ENCODE measurements around the gene LRPAP1.
"Not testable (repeated sequence)": the region's sequence is repeated elsewhere in the genome, so short reads cannot be mapped to it uniquely, and the experiment has no call there.

Gene LRPAP1

DNA sequence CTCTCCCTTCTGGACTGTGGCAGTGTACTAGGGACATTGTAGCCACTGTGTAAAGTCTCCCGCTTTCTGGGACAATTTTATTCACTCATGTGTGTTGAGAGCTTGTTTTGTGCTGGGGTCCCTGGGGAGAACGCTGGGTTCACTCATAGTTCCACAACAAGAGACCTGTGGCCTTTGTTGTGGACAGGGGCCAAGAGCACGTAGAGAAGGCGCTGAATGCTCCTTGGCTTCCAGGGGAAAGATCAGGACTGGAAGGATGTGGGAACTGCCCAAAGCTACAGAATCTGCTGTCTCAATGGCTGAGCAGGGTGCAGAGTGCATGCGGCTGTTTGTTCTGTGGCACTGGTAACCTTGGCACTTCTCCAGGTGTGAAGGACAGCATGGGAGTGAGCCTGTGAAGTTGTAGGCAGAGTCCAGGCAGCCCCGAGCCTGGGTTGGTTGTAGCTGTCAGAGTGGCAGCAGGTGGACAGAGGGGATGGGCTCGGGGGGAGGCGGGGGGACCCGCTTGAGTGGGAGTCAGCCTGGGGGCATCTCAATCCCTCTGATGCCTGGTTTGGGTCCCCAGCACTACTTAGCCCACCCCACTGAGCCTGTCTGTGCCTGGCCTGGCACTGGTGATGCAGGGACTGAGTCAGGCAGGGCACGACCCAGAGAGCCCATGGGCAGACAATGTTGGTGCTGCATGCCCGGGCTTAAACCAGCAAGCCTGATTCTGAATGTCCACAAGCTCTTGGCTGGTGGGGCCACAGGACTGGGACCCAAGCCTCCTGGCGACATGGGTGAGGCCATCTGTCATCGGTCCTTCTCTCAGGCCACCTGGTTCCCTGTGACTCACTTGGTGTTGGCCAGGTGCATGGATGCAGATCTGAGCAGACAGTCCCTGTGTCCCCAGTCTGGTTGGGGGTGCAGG, 27.4 kb upstream of the LRPAP1 start:
- not testable (repeated sequence) for H3K4me1 ChIP-seq (ENCODE audit: control insufficient read depth, insufficient read depth, low read length); H3K4me3 ChIP-seq (ENCODE audit: low read length); H3K27me3 ChIP-seq (replicated peaks; ENCODE audit: control insufficient read depth, insufficient read depth, low read length); DNase-seq (ENCODE audit: low read depth); H3K9me3 ChIP-seq (ENCODE audit: control insufficient read depth, low read length); H3K9ac ChIP-seq (ENCODE audit: low read length); H3K36me3 ChIP-seq (ENCODE audit: control insufficient read depth, insufficient read depth, low read length, severe bottlenecking)

DNA sequence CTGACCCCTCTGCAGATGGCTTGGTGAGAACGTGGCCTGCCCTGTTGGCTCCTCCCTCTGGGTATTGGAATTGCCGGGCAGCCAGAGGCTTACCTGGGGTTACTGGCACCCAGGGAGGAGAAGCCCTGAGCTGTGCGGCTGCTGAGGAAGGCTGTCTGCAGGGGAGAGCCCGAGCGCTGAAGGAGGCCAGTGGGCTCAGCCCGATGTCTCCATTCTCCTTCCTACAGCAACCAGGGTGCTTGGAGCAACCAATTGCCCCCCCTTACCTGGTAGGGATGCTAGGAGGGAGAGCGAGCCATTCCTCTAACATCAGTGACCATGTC, 26.3 kb upstream of the LRPAP1 start:
- not testable (repeated sequence) for H3K9me3 ChIP-seq (ENCODE audit: control insufficient read depth, low read length); DNase-seq (ENCODE audit: low read depth); H3K27me3 ChIP-seq (replicated peaks; ENCODE audit: control insufficient read depth, insufficient read depth, low read length); H3K9ac ChIP-seq (ENCODE audit: low read length); H3K4me1 ChIP-seq (ENCODE audit: control insufficient read depth, insufficient read depth, low read length); H3K36me3 ChIP-seq (ENCODE audit: control insufficient read depth, insufficient read depth, low read length, severe bottlenecking); H3K4me3 ChIP-seq (ENCODE audit: low read length)

DNA sequence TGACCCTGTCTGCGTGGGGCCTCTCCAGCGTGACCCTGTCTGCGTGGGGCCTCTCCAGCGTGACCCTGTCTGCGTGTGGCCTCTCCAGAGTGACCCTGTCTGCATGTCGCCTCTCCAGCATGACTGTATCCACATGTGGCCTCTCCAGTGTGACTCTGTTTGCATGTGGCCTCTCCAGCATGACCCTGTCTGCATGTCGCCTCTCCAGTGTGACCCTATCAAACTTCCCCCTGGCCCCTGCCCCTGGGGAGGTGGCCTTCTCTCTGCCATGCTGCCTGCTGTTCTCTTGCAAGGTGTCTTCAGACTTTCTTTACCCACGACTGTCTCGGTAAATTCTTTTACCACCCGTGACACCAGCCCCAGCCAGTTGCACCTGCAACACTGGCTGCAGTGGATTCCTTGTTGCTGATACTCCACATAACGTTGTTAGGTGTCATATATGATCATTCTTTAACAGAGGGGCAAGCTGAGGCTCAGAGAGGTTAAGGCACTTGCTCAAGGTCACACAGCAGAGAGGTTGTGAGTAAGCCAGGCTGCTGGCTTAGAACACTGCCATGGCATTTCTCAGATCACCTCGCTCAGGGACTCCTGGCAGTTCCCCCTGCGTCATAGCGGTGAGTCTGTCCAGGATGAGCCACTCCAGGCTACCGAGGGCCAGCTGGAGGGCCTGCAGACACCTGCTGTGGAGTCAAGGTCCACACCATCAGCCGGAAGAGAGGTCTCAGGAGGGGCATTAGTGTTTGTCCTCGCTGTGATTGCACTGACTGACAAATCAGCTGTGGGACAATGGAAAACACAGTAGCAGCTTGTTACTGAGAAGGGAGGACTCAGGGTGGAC, 25.7 kb upstream of the LRPAP1 start:
- not testable (repeated sequence) for DNase-seq (ENCODE audit: low read depth); H3K9me3 ChIP-seq (ENCODE audit: control insufficient read depth, low read length); H3K27me3 ChIP-seq (replicated peaks; ENCODE audit: control insufficient read depth, insufficient read depth, low read length); H3K4me3 ChIP-seq (ENCODE audit: low read length); H3K9ac ChIP-seq (ENCODE audit: low read length); H3K36me3 ChIP-seq (ENCODE audit: control insufficient read depth, insufficient read depth, low read length, severe bottlenecking); H3K4me1 ChIP-seq (ENCODE audit: control insufficient read depth, insufficient read depth, low read length)

DNA sequence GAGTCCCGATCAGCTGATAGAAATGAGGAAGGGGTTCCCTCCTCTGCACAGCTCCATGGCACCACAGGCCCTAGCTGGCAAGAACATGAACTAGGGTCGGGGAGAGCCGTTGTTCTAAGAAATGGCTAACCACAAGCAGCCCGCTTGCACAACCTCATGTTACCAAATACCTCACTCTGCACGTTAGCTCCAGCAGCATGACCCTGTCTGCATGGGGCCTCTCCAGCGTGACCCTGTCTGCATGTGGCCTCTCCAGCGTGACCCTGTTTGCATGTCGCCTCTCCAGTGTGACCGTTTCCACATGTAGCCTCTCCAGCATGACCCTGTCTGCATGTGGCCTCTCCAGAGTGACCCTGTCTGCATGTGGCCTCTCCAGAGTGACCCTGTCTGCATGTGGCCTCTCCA, 24.9 kb upstream of the LRPAP1 start:
- not testable (repeated sequence) for H3K4me1 ChIP-seq (ENCODE audit: control insufficient read depth, insufficient read depth, low read length); H3K36me3 ChIP-seq (ENCODE audit: control insufficient read depth, insufficient read depth, low read length, severe bottlenecking); H3K4me3 ChIP-seq (ENCODE audit: low read length); H3K9ac ChIP-seq (ENCODE audit: low read length); H3K9me3 ChIP-seq (ENCODE audit: control insufficient read depth, low read length); H3K27me3 ChIP-seq (replicated peaks; ENCODE audit: control insufficient read depth, insufficient read depth, low read length)
- DNase-seq (ENCODE audit: low read depth): peak; percentile 33

DNA sequence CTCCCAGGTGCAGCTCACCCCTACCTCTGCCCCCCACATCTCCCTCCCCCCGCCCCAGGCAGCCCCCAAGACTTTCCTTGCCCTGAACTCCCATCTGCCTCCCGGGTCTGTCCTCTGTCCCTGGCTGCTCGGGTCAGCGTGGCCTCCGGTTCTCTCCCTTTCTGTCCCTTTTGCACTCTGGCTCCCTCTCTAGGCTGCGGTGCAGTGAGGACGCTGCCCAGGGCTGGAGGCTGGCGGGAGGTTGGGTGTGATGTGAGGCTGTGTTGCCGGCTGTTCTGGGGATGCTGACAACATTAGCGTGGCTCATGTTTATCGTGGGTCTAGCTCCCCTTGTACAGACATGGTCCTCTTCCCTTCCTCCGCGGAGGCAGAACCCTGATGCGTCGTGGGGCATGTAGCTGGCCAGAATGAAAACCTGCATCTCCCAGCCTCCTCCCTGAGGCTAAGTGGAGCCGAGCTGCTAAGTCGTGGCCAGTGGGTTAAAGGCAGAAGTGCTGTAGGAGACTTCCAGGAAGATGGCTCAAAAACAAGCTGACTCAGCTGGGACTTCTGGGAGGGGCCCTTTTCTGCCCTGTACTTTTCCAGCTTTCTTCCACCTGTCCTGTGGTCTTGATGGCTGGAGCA, 24.1 kb upstream of the LRPAP1 start:
- not testable (repeated sequence) for H3K27me3 ChIP-seq (replicated peaks; ENCODE audit: control insufficient read depth, insufficient read depth, low read length); H3K4me1 ChIP-seq (ENCODE audit: control insufficient read depth, insufficient read depth, low read length); H3K9me3 ChIP-seq (ENCODE audit: control insufficient read depth, low read length); DNase-seq (ENCODE audit: low read depth); H3K36me3 ChIP-seq (ENCODE audit: control insufficient read depth, insufficient read depth, low read length, severe bottlenecking); H3K9ac ChIP-seq (ENCODE audit: low read length); H3K4me3 ChIP-seq (ENCODE audit: low read length)

DNA sequence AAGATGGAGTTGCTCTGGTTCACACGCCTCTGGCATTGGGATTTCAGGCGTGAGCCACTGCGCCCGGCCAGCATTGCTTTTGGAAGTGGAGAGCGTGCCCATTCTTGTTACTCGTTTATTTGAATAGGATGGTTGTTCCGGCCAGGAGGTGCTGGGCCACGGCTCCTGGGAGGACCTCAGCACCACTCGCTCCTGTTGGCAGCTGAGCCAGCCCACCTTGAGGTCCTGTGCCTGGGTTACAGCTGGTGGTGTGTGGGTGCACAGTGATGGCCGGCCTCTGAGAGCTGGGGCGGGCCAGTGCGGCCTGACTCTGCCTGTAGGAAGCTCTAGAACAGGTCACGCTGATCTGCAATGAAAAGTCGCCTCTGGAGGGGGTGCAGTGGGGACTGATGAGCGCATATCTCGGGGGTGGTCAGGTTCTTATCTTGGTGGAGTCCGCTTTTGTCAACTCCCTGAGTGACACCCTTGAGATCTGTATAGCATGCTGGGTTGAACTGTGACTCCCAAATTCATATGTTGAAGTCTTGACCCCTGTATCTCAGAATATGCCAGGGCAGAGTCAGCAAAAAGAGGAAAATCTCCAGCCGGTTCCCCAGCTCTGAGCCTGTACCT, 23.3 kb upstream of the LRPAP1 start:
- H3K4me1 ChIP-seq (ENCODE audit: control insufficient read depth, insufficient read depth, low read length); H3K9me3 ChIP-seq (ENCODE audit: control insufficient read depth, low read length); H3K9ac ChIP-seq (ENCODE audit: low read length); H3K27me3 ChIP-seq (replicated peaks; ENCODE audit: control insufficient read depth, insufficient read depth, low read length); H3K36me3 ChIP-seq (ENCODE audit: control insufficient read depth, insufficient read depth, low read length, severe bottlenecking); H3K4me3 ChIP-seq (ENCODE audit: low read length); DNase-seq (ENCODE audit: low read depth): not testable (repeated sequence)

DNA sequence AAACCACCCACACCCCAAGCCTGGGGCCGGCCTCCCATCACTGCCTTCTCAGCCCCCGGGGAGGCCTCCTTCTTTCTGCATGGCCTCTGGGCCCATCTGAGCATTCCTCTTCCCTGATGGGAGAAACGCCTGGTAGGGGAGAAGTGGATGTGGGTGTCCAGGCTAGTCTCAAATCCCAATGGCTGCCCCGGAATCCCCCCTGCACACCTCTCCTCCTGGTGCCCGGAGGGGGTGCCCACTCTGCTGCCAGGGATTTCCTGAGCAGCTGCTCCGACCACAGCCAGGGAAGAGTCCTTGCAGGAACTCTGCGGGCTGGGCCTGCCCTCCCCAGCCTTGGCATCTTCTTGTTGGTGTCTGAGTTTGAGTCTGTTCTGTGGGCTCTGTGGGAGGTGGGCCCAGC, 19.1 kb upstream of the LRPAP1 start:
- not testable (repeated sequence) for H3K9me3 ChIP-seq (ENCODE audit: control insufficient read depth, low read length); DNase-seq (ENCODE audit: low read depth); H3K36me3 ChIP-seq (ENCODE audit: control insufficient read depth, insufficient read depth, low read length, severe bottlenecking)

DNA sequence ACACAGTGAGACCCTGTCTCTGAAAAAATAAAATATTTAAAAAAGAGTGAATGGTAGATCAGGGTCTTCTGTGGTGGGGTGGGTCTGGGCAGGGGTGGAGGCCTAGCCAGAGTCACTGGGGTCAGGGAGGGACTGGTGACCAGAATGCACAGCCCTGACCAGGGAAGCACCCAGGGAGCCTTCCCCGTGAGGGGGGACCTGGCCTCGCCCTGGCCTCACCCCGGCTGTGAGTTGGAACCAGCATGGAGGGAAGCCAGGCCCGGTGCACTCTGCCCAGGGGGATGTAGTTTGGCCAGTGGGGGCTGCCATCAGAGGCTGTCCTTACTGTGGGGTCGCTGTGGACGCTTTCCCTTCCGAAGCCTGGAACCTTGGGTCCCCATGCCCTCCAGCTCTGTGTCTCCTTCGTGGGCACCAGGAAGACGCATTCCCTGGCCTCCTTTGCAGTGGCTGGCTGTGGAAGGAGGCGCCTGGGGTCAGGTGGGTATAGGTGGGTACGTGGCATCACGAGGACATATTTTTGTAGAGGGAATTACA, 18.6 kb upstream of the LRPAP1 start:
- H3K4me3 ChIP-seq (ENCODE audit: low read length); H3K27me3 ChIP-seq (replicated peaks; ENCODE audit: control insufficient read depth, insufficient read depth, low read length); DNase-seq (ENCODE audit: low read depth); H3K36me3 ChIP-seq (ENCODE audit: control insufficient read depth, insufficient read depth, low read length, severe bottlenecking); H3K4me1 ChIP-seq (ENCODE audit: control insufficient read depth, insufficient read depth, low read length); H3K9ac ChIP-seq (ENCODE audit: low read length); H3K9me3 ChIP-seq (ENCODE audit: control insufficient read depth, low read length): not testable (repeated sequence)

More for the DNA sequence above, 19.1 kb upstream of the LRPAP1 start:
- H3K4me3 ChIP-seq (ENCODE audit: low read length); H3K4me1 ChIP-seq (ENCODE audit: control insufficient read depth, insufficient read depth, low read length); H3K9ac ChIP-seq (ENCODE audit: low read length); H3K27me3 ChIP-seq (replicated peaks; ENCODE audit: control insufficient read depth, insufficient read depth, low read length): not testable (repeated sequence)

DNA sequence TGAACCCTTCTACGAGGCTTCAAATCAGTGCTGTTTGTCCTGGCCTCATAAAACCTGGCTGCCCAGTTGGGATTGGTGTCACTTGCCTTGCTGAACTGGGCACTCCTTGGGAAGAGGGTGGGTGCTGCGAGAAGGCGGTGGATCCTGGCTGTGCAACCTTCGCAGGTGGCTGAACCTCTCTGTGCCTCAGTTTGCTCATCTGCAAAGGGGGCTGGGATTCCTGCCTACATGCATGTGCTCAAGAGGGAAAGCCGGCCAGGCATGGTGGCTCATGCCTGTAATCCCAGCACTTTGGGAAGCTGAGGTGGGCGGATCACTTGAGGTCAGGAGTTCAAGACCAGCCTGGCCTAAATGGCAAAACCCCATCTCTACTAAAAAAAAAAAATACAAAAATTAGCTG, 17.8 kb upstream of the LRPAP1 start:
- not testable (repeated sequence) for H3K27me3 ChIP-seq (replicated peaks; ENCODE audit: control insufficient read depth, insufficient read depth, low read length); H3K4me3 ChIP-seq (ENCODE audit: low read length); H3K36me3 ChIP-seq (ENCODE audit: control insufficient read depth, insufficient read depth, low read length, severe bottlenecking); H3K9me3 ChIP-seq (ENCODE audit: control insufficient read depth, low read length); H3K9ac ChIP-seq (ENCODE audit: low read length); H3K4me1 ChIP-seq (ENCODE audit: control insufficient read depth, insufficient read depth, low read length); DNase-seq (ENCODE audit: low read depth)

DNA sequence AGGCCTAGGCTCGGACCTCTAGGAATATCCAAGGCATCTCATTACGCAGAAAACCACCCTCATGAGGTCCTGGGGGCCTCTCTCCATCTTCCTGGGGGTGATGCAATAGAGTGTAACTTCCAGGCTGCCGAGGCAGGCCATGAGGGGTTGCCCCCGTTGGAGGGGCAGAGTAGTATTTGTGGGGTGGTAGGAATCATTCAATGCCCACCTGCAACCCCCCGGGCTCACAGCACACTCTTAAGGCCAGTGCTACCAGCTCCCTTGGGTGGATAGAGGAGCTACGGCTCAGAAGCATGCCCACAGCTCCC, 17.4 kb upstream of the LRPAP1 start:
- not testable (repeated sequence) for H3K27me3 ChIP-seq (replicated peaks; ENCODE audit: control insufficient read depth, insufficient read depth, low read length); H3K9me3 ChIP-seq (ENCODE audit: control insufficient read depth, low read length); DNase-seq (ENCODE audit: low read depth); H3K36me3 ChIP-seq (ENCODE audit: control insufficient read depth, insufficient read depth, low read length, severe bottlenecking); H3K9ac ChIP-seq (ENCODE audit: low read length); H3K4me1 ChIP-seq (ENCODE audit: control insufficient read depth, insufficient read depth, low read length); H3K4me3 ChIP-seq (ENCODE audit: low read length)
